Measurements from ENCODE around the gene IL6R. TPM values are rescaled to one million over a fixed set of nuclear protein-coding genes. Genes with fewer than 3 reads are reported as not detected.

The IL6R gene
- total and polyA plus RNA-seq, 2 of the 4 experiments (the other 2 are of a cell fraction): 5.3 to 9.5 TPM

DNA sequence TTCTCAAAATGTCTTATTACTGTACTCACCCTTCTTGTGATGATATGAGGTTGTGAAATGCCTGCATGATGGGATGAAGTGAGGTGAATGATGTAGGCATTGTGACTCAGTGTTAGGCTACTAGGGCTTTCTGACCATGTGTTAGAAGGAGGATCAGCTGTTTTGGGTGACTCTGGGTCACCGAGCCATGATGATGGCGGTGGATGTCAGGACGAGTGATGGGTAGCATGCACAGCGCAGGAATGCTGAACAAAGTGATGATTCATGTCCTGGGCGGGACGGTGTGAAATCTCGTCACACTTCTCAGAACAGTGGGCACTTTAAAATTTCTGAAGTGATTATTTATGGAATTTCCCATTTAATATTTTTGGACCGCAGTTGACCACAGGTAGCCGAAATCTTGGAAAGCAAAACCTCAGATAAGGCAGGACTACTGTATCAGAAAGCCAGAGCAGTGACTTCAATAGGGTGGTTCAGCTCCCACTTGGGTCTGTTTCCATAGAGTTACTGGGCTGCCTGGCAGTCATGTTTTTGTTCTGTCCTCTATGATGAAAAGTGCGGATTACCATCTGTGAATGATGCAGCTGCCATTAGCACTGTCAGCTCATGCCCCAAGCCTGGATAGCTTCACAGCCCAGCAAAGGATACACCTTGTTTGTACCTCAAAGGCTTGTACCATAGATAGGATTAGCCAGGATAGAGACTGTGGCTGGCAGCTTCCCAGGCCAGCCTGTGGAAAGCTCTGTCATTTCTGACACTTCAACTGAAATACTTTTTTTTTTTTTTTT, 26.6 kb downstream of the IL6R start (continued):
- TF ChIP-seq RFX5 (IDR thresholded peaks at IDR 0.05; ENCODE audit: low read depth, low read length) (no peak), CEBPB (IDR thresholded peaks at IDR 0.05; ENCODE audit: low read depth, low read length) (peak; percentile 99), CHD1 (IDR thresholded peaks at IDR 0.05; ENCODE audit: low read depth, low read length) (0 out of 2 replicates have a peak, but pooled peaks have one; percentile 40)

DNA sequence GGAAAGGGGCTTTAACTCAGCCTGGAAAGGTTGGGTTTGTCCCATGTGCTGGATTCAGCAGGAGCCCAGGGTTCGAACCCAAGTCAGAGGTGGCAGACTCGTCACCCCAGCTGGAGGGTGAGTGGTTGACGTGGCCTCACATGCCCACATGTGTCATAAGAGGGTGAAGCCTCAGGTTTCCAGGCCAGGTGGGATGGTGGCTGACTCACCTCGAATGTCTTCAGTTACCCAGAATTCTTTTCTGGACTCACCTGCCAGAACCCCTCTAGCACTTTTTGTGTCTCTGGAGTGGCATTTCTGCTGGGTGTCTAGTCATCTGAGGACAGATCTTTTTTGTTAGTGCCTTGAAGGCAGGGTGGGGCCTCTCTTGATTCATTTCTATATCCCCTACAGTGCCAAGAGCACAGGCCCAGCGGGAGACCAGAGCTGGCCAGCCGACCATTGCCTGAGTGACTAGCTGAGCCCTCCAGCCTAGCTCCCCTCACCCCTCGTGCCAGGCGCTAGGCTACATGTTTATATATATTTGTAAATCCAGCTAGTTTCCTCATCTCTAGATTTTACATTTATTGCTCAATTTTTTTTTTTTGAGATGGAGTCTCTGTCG, 28.1 kb downstream of the IL6R start:
- H4K5ac ChIP-seq (ENCODE audit: low read depth, low read length): no peak overlapping the region
- ATAC-seq (ENCODE audit: low read depth) (no peak), DNase-seq (no peak)
- peaks cover 37% of the 10 kb centered on the region for H4K20me1 ChIP-seq (ENCODE audit: insufficient read depth, low read length)
- intact Hi-C loops (cut with micrococcal nuclease) (no loop called here), in situ Hi-C loops (cut with MboI; ENCODE audit: low sequenced_read_pairs) (no loop called here), dilution Hi-C loops (cut with HindIII; ENCODE audit: low sequenced_read_pairs, unreplicated experiment) (no loop called here)
- H3K56ac ChIP-seq (ENCODE audit: extremely low read depth, insufficient read depth, low read length): no peak overlapping the region
- no peak overlapping the region for H3K23ac ChIP-seq (ENCODE audit: low read depth, low read length)
- no peak overlapping the region; the same call in 1 of the 2 replicates for H3K4ac ChIP-seq (ENCODE audit: low read depth, low read length)
- no peak for TF ChIP-seq FOS (IDR thresholded peaks at IDR 0.05; ENCODE audit: low read depth, low read length)
- no peak for TF ChIP-seq RFX5 (IDR thresholded peaks at IDR 0.05; ENCODE audit: low read depth, low read length)
- TF ChIP-seq NFE2L2 (IDR thresholded peaks at IDR 0.05; ENCODE audit: low read depth, low read length): no peak
- no peak for TF ChIP-seq MXI1 (IDR thresholded peaks at IDR 0.05; ENCODE audit: borderline replicate concordance, low read depth, low read length)
- no peak for TF ChIP-seq SMC3 (IDR thresholded peaks at IDR 0.05; ENCODE audit: low read depth, low read length)
- TF ChIP-seq CHD1 (IDR thresholded peaks at IDR 0.05; ENCODE audit: low read depth, low read length): no peak
- H4K91ac ChIP-seq (ENCODE audit: insufficient read depth, low read depth, low read length): no peak overlapping the region
- no peaks in the 10 kb centered on the region for H3K9me3 ChIP-seq (ENCODE audit: control insufficient read depth, insufficient read depth, low read length)
- H3K9ac ChIP-seq (ENCODE audit: low read depth, low read length): no peak overlapping the region
- no peak overlapping the region for H2BK15ac ChIP-seq (ENCODE audit: low read depth, low read length)
- no peak overlapping the region for H2BK120ac ChIP-seq (ENCODE audit: low read depth, low read length)
- no peak overlapping the region for H3K14ac ChIP-seq (replicated peaks; ENCODE audit: low read depth, low read length)
- H4K8ac ChIP-seq (ENCODE audit: low read depth in 2 of 2, low read length in 2 of 2): no peak overlapping the region
- WGBS, 2 experiments (ENCODE audit: extremely low coverage in 2 of 2, insufficient read length in 1 of 2): no CpG with 5 or more reads among the region's 9 CpGs
- H2BK20ac ChIP-seq (ENCODE audit: low read depth, low read length): no peak overlapping the region
- H3K4me2 ChIP-seq (ENCODE audit: low read depth, low read length): no peak overlapping the region
- H2AFZ ChIP-seq (replicated peaks; ENCODE audit: low read length, poor library complexity): no peak overlapping the region
- peaks cover 0 to 5% of the 10 kb centered on the region in 2 experiments; a peak in 1 of 4 replicates for H3K79me1 ChIP-seq (ENCODE audit: low read depth in 1 of 2, low read length in 2 of 2)
- H3K27me3 ChIP-seq (ENCODE audit: control insufficient read depth, insufficient read depth, low read length): peaks cover 6% of the 10 kb centered on the region; the same call in 1 of the 2 replicates
- no peak overlapping the region for H2BK5ac ChIP-seq (ENCODE audit: low read depth, low read length, poor library complexity, severe bottlenecking)
- no peak overlapping the region for H2AK5ac ChIP-seq (ENCODE audit: low read depth, low read length)
- H3K9me1 ChIP-seq (ENCODE audit: insufficient read depth, low read length): peaks cover 23% of the 10 kb centered on the region
- H3K4me1 ChIP-seq (ENCODE audit: control insufficient read depth, insufficient read depth, low read length): peaks cover 20% of the 10 kb centered on the region
- no peak overlapping the region for H3K18ac ChIP-seq (ENCODE audit: low read depth, low read length)
- ChIA-PET POLR2A (ENCODE audit: unreplicated experiment) (no interaction called here), CTCF (no interaction called here)
- peaks cover 45% of the 10 kb centered on the region for H3K36me3 ChIP-seq (ENCODE audit: control insufficient read depth, insufficient read depth, low read length)
- H3K27ac ChIP-seq (ENCODE audit: insufficient read depth, low read length): no peak overlapping the region
- no peak overlapping the region for H2AK9ac ChIP-seq (replicated peaks; ENCODE audit: low read depth, low read length, poor library complexity)
- H3K4me3 ChIP-seq (ENCODE audit: insufficient read depth, low read depth, low read length): no peak overlapping the region
- BruUV-seq (replicated peaks): no TSS peak

Data from IMR-90 (cell line).